SU-DHL-6 (cell line): Measurements from ENCODE around the gene SCN4A.

Source experiments
- EZH2phosphoT487 ChIP-seq: fragments of 200-600 bp; sonication (generic), shearing (Covaris generic); conservative IDR thresholded peaks from 2 replicates; pipeline ENCODE4 v1.6.1; 2018; ENCODE audit warnings: mild to moderate bottlenecking, antibody characterized with exemption, low read length, moderate library complexity, mixed read lengths
- TF ChIP-seq, protein P1 (sequence below): fragments of 200-600 bp; sonication (generic); IDR thresholded peaks from one replicate; pipeline ENCODE4 v1.5.1; 2017; ENCODE audit warnings: antibody characterized with exemption, mild to moderate bottlenecking, low read length, moderate library complexity; ENCODE audit not compliant: insufficient read depth, poor library complexity, severe bottlenecking

DNA sequence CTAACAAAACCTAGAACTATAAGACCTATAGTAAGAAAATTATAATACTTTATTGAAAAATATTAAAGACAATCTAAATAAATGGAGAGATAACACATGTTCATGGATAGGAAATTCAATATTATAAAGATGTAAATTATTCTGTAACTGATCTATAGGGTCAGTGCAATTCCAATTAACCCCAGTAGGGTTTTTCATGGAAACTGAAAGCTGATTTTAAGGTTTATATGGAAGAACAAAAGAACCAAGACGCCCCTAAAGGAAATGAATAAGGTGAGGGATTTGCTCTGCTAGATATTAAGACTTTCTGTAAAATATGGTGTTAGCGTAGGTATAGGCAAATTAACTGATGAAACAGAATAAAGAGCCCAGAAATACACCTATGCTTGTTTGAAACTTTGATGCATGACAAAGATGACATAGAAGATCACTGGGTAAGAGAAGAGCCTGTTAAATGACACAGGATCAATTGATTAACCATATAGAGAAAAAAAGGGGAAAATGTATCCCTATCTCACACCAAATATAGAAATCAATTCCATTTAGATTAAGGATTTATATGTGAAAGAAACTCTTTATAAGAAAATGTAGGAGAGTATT is 44.8 kb upstream of the SCN4A start:
- TF ChIP-seq, protein P1, sequence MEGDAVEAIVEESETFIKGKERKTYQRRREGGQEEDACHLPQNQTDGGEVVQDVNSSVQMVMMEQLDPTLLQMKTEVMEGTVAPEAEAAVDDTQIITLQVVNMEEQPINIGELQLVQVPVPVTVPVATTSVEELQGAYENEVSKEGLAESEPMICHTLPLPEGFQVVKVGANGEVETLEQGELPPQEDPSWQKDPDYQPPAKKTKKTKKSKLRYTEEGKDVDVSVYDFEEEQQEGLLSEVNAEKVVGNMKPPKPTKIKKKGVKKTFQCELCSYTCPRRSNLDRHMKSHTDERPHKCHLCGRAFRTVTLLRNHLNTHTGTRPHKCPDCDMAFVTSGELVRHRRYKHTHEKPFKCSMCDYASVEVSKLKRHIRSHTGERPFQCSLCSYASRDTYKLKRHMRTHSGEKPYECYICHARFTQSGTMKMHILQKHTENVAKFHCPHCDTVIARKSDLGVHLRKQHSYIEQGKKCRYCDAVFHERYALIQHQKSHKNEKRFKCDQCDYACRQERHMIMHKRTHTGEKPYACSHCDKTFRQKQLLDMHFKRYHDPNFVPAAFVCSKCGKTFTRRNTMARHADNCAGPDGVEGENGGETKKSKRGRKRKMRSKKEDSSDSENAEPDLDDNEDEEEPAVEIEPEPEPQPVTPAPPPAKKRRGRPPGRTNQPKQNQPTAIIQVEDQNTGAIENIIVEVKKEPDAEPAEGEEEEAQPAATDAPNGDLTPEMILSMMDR, result no peak
- TF ChIP-seq EZH2phosphoT487, result no peak
